ENCODE data around the gene GOLGA1.

The GOLGA1 gene

GRCh38 chr9:124875501-124875900 is 65.4 kb downstream of the GOLGA1 start:
- DNase-seq (ENCODE audit: low spot score in 2 of 2), result no peak
- H3K4me3 Mint-ChIP-seq, result no peak overlapping the region
- peaks cover 80% of the 10 kb centered on the region for H3K36me3 Mint-ChIP-seq (ENCODE audit: insufficient read depth)
- peaks cover 61% of the 10 kb centered on the region for H3K4me1 Mint-ChIP-seq
- ATAC-seq (replicated peaks; ENCODE audit: extremely low read depth, poor library complexity, severe bottlenecking), result no peak
- H3K27ac Mint-ChIP-seq (ENCODE audit: low read depth), result peak overlapping the region; percentile 93
- no peaks in the 10 kb centered on the region for H3K9me3 Mint-ChIP-seq
- H3K27me3 Mint-ChIP-seq, result no peaks in the 10 kb centered on the region

- Mint-ChIP-seq H3K36me3 (ENCODE audit: insufficient read depth) (peaks cover 83% of the 10 kb centered on the region), H3K27ac (ENCODE audit: low read depth) (peak overlapping the region; percentile 93), H3K4me3 (peak overlapping the region; percentile 95), H3K4me1 (peaks cover 65% of the 10 kb centered on the region), H3K9me3 (no peaks in the 10 kb centered on the region), H3K27me3 (no peaks in the 10 kb centered on the region)
- ATAC-seq (replicated peaks; ENCODE audit: extremely low read depth, poor library complexity, severe bottlenecking) (peak; percentile 27), DNase-seq (ENCODE audit: low spot score in 2 of 2) (peak in 1 of 2 donors; percentile 60)
Measured at GRCh38 chr9:124873664-124874063, 67.2 kb downstream of the GOLGA1 start.

DNA sequence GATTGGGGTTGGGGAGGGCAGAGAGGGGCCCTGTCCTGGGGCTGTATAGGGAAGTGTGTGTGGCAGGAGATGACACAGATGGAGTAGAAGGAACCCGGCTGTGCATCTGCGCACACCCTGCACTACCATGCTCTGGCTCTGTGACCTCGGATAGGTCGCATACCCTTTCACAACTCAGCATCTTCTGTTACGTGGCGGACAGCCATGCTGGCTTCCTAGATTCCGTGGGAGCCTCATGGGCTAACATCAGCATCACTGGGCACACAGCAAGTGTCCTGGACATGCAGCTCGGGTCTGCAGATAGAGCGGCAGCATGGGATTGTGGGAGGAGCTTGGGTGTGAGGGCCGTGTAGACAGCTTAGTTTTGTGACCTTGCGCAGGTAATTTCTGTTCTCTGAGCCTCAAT is 69.7 kb downstream of the GOLGA1 start:
- Mint-ChIP-seq H3K9me3 (no peaks in the 10 kb centered on the region), H3K27me3 (no peaks in the 10 kb centered on the region), H3K4me1 (peaks cover 71% of the 10 kb centered on the region), H3K36me3 (ENCODE audit: insufficient read depth) (peaks cover 61% of the 10 kb centered on the region), H3K27ac (ENCODE audit: low read depth) (peak overlapping the region; percentile 93), H3K4me3 (peak overlapping the region; percentile 95)
- DNase-seq (ENCODE audit: low spot score in 2 of 2) (no peak), ATAC-seq (replicated peaks; ENCODE audit: extremely low read depth, poor library complexity, severe bottlenecking) (no peak)

DNA sequence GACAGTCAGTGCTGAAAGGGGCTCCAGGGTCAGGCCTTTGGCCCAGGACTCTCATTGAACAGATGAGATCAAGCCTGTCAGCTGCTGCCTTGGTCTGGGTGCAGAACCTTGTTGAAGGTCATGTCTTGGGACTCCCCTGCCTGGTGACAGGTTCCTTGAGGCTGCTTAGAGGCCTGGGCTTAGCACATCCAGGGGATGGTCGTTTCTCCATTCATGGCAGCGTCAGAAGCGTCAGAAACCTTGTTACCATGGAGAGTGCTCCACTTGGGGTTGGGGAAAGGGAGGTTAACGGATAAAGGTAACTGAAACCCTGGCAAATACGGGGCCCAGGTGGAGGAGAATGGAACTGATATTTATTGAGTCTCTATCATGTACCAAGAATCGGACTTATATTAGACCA is 70.2 kb downstream of the GOLGA1 start:
- ATAC-seq (replicated peaks; ENCODE audit: extremely low read depth, poor library complexity, severe bottlenecking), result no peak
- H3K36me3 Mint-ChIP-seq (ENCODE audit: insufficient read depth), result peaks cover 57% of the 10 kb centered on the region

GRCh38 chr9:124869986-124870560 is 70.8 kb downstream of the GOLGA1 start:
- H3K36me3 Mint-ChIP-seq (ENCODE audit: insufficient read depth), result peaks cover 51% of the 10 kb centered on the region
- peaks cover 66% of the 10 kb centered on the region for H3K4me1 Mint-ChIP-seq
- H3K27me3 Mint-ChIP-seq, result no peaks in the 10 kb centered on the region
- H3K4me3 Mint-ChIP-seq, result peak overlapping the region; percentile 95
- H3K27ac Mint-ChIP-seq (ENCODE audit: low read depth), result peak overlapping the region; percentile 93
- DNase-seq (ENCODE audit: low spot score in 2 of 2) (peak; percentile 70 to 86), ATAC-seq (replicated peaks; ENCODE audit: extremely low read depth, poor library complexity, severe bottlenecking) (peak; percentile 74)
- H3K9me3 Mint-ChIP-seq, result no peaks in the 10 kb centered on the region

More for the DNA sequence above, 70.2 kb downstream of the GOLGA1 start:
- DNase-seq (ENCODE audit: low spot score in 2 of 2), result no peak
- Mint-ChIP-seq H3K9me3 (no peaks in the 10 kb centered on the region), H3K27ac (ENCODE audit: low read depth) (peak overlapping the region; percentile 93), H3K4me3 (peak overlapping the region; percentile 95), H3K4me1 (peaks cover 71% of the 10 kb centered on the region), H3K27me3 (no peaks in the 10 kb centered on the region)

DNA sequence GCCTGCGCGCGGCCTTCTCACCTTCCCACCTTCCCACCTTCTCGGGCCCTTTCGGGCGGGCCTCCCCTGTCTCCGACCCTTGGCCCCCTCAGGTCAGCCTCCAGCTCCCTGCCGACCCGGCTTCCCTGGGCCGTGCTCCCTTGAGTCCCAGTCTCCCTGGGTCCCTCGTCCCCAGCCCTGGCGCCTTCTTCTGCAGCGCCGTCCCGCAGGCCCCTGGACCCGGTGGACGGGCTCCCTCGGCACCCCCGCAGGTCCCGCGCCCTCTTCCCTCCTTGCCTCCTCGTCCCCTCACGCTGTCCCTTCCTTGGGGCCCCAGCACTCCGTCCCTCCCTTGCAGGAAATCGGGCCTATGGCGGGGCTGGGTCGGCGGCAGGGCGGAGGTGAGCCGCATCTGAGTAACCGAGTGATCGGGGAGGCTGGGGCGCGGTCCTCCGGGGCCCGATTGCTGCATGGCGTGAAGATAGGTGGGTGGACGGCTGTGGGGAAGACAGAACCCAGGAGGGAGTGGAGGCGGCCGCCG is 71.4 kb downstream of the GOLGA1 start:
- no peaks in the 10 kb centered on the region for H3K27me3 Mint-ChIP-seq
- peak overlapping the region; percentile 93 for H3K27ac Mint-ChIP-seq (ENCODE audit: low read depth)
- peaks cover 60% of the 10 kb centered on the region for H3K4me1 Mint-ChIP-seq
- ATAC-seq (replicated peaks; ENCODE audit: extremely low read depth, poor library complexity, severe bottlenecking) (peak; percentile 22), DNase-seq (ENCODE audit: low spot score in 2 of 2) (peak in 1 of 2 donors; percentile 29)
- no peaks in the 10 kb centered on the region for H3K9me3 Mint-ChIP-seq
- H3K36me3 Mint-ChIP-seq (ENCODE audit: insufficient read depth), result peaks cover 46% of the 10 kb centered on the region
- H3K4me3 Mint-ChIP-seq, result peak overlapping the region; percentile 95

DNA sequence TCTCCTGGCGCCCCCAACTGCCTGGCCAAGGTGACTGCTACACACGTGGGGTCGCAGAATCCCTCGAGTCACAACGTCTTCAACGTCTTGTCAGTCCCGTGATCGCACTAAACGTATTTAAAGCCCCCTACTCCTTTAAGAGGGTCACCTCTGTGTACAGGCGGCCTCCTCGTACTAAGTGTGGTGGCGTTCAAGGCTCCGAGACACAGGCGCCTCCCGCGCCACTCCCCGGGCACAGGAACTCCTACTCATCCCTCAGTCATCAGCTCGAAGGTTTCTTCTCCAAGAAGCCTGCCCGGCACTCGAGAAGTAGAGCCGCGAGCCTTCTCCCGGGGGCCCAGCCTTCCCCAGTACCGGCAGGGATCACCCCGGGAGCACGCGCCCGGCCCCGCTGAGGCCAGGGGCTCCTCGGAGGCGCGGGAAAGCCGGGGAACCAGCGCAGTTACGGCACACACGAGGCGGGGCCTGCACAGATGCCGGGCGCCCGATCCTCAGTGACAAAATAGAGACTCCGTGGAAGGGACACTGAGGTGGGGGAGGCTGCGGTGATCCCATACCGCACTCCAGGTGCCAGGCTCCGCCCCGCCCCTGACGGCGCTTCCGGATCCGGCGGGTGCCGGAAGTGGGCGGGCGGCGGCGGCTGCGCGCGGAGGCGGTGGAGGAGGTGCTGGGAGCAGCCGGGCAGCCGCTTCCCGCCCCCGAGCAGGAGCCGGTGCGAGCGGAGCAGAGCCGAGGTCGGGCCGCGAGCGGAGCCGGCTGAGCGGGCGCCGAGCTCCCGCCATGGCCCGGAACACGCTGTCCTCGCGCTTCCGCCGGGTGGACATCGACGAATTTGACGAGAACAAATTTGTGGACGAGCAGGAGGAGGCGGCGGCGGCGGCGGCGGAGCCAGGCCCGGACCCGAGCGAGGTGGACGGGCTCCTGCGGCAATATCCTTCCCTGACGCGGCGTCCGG is 72.1 kb downstream of the GOLGA1 start:
- ATAC-seq (replicated peaks; ENCODE audit: extremely low read depth, poor library complexity, severe bottlenecking) (peak; percentile 52), DNase-seq (ENCODE audit: low spot score in 2 of 2) (peak; percentile 80 to 86)
- Mint-ChIP-seq H3K9me3 (no peaks in the 10 kb centered on the region), H3K27me3 (no peaks in the 10 kb centered on the region), H3K27ac (ENCODE audit: low read depth) (peak overlapping the region; percentile 93), H3K4me1 (peaks cover 55% of the 10 kb centered on the region), H3K4me3 (peak overlapping the region; percentile 95), H3K36me3 (ENCODE audit: insufficient read depth) (peaks cover 44% of the 10 kb centered on the region)

DNA sequence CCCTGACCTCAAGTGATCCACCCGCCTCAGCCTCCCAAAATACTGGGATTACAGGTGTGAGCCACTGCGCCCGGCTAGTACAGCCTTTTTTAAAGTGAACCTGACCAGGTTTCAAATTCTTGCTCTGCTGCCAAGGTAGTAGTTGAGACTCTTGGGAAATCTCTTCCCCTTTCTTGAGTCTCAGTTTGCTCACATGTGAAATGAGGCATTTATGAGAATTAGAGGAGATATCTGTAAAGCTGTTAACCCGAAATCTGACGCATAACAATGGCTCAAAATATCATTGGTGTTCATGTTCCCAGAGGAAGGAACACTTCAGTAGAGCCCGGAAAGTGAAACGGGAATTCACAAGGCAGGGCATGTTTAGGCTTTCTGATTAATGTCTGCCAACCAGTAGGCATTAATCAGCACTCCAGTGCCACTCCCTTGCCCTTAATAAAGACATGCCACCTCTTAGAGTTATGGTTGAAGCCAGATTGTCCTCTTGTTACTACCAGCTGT is 77.5 kb downstream of the GOLGA1 start:
- DNase-seq (ENCODE audit: low spot score in 2 of 2), result no peak
- H3K4me3 Mint-ChIP-seq, result peak overlapping the region; percentile 23
- H3K9me3 Mint-ChIP-seq, result no peaks in the 10 kb centered on the region
- no peak for ATAC-seq (replicated peaks; ENCODE audit: extremely low read depth, poor library complexity, severe bottlenecking)
- H3K4me1 Mint-ChIP-seq, result peaks cover 37% of the 10 kb centered on the region
- peaks cover 19% of the 10 kb centered on the region for H3K36me3 Mint-ChIP-seq (ENCODE audit: insufficient read depth)
- no peak overlapping the region for H3K27ac Mint-ChIP-seq (ENCODE audit: low read depth)
- no peaks in the 10 kb centered on the region for H3K27me3 Mint-ChIP-seq

DNA sequence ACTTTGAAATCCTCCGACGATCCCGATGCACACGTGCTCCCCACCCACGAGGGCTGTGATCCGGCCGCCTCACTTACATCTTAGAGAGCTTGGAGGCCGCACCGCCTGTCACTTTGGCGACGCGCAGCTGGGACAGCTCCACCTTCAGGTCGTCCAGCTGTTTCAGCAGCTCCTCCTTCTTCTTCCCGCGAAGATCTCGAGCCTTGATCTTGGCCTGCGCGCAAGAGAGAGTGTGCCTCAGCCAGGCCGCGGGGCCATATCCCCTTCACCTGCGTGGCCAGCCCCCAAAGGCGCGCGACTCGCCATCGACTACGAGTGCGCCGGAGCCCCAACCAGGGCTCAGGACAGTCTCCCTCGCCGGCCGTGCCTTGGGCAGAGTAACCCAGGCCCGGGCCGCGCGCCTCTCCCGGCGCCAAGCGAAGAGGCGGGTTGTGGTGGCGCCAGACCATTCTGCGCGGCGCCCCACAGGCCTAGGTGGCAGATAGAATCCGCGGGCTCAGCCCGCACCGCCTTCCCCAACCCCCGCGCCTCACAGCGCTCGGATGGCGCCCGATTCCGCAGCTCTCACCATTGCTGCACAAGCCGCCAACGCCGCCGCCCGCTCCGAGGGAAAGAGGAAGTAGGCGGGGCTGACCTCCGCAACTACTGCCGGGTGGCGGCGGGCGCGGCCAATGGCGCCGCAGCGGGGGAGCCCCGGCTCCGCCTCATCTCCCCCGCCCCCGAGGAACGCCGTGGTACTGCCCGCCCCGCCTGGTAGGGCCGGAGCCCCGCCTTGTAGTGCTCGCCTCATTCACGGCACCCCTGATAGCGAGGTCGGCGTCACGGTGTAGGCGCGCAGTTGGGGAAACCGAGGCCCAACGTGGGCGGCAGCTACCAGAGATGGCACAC is 79.3 kb downstream of the GOLGA1 start, which contains the start of the genes ARPC5L and RPL35:
TSS of gene ARPC5L (plus strand) at position 789 of the 888 bp plus-strand sequence. CDS start 7,161 bp downstream, outside the sequence.
TSS of gene RPL35 (minus strand) at position 616 of the 888 bp plus-strand sequence. CDS start at position 571, 45 bp downstream.
- Mint-ChIP-seq H3K36me3 (ENCODE audit: insufficient read depth) (peaks cover 21% of the 10 kb centered on the region), H3K9me3 (no peaks in the 10 kb centered on the region), H3K4me1 (peaks cover 27% of the 10 kb centered on the region), H3K27ac (ENCODE audit: low read depth) (peak within 1 kb of the TSS; percentile 83), H3K4me3 (peak within 1 kb of the TSS; percentile 85), H3K27me3 (no peaks in the 10 kb centered on the region)
- ATAC-seq (replicated peaks; ENCODE audit: extremely low read depth, poor library complexity, severe bottlenecking), result peak; percentile 95
- peak; percentile 90 to 91 for DNase-seq (ENCODE audit: low spot score in 2 of 2)

DNA sequence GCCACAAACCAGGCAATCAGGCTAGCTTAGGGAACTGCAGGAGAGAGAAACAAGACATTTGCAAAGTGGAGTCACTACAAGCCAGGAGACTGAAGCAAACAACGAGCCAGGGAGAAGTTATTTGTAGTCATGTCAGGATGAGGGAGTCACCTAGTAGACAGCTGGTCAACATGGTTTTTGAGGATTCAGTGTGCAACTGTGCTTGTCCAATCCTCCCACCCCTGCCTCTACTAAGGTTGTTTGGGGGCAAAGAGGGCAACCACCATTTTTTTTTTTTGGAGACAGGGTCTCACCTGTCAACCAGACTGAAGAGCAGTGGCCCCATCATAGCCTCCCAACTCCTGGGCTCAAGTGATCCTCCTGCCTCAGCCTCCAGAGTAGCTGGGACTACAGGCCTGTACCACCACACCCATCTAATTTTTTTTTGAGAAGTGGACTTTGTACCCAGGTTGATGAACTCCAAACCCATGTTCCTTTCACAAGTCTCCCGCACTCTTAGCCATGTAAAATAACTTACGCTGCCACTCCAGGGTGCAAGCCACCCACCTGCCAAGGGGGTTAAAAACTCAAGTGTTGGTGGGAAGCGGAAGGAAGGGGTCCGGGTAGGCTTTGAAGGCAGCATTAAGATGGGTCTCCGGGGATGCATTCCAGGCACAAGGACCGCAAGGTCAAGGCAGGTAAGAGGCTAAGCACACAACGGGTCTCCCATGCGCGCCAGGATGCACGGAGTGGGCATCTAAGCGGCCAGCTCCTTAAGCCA is 80.1 kb downstream of the GOLGA1 start:
- H3K4me1 Mint-ChIP-seq, result peaks cover 26% of the 10 kb centered on the region
- DNase-seq (ENCODE audit: low spot score in 2 of 2) (no peak), ATAC-seq (replicated peaks; ENCODE audit: extremely low read depth, poor library complexity, severe bottlenecking) (no peak)
- peak overlapping the region; percentile 85 for H3K4me3 Mint-ChIP-seq
- peak overlapping the region; percentile 83 for H3K27ac Mint-ChIP-seq (ENCODE audit: low read depth)
- H3K27me3 Mint-ChIP-seq, result no peaks in the 10 kb centered on the region
- H3K9me3 Mint-ChIP-seq, result no peaks in the 10 kb centered on the region
- H3K36me3 Mint-ChIP-seq (ENCODE audit: insufficient read depth), result peaks cover 21% of the 10 kb centered on the region

DNA sequence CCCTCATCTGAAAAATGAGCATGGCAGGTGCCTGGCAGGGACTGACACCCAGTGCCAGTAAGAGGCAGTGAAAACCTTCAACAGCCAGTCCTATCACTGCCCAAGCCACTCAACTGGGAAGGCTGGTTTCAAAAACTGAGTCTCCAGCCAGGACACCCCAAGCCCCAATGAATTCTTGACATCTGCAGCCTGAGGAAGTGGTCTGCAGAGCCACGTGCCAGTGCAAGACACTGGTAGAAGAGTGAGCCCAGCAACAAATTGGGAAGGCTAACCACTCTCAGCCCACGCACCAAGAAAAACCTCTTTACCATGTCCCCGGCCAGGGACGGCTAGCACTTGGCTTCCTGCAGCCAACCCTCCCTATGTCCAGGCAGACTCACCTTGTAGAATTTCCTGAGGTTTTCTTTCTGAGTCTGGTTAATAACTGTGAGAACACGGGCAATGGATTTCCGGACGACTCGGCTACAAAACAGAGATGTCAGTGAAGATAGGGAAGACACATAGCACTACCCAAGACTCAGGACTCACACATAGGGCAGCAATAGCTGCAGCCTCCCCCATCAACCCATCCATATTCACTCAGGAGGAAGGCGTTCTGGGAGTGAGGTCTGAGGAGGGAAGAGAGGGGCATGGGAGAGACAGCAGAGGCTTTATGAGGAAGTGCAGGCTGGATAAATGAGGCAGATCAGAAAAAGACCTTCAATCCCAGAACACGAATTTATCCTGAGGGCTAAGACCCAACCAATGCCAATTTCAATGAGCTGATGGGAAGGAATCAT is 80.9 kb downstream of the GOLGA1 start:
- Mint-ChIP-seq H3K4me1 (peaks cover 26% of the 10 kb centered on the region), H3K4me3 (peak overlapping the region; percentile 85)
- ATAC-seq (replicated peaks; ENCODE audit: extremely low read depth, poor library complexity, severe bottlenecking), result no peak

More for the DNA sequence above, 80.9 kb downstream of the GOLGA1 start:
- H3K27me3 Mint-ChIP-seq, result no peaks in the 10 kb centered on the region
- no peak for DNase-seq (ENCODE audit: low spot score in 2 of 2)
- peaks cover 21% of the 10 kb centered on the region for H3K36me3 Mint-ChIP-seq (ENCODE audit: insufficient read depth)
- H3K27ac Mint-ChIP-seq (ENCODE audit: low read depth), result peak overlapping the region; percentile 83
- no peaks in the 10 kb centered on the region for H3K9me3 Mint-ChIP-seq
